HG03060 (cell line): ENCODE data around the gene ATG7.
A peak's percentile ranks its signal among the peaks of the same experiment; 100 is the strongest.

Experiments used
- ATAC-seq: cut with Tn5 transposase; IDR thresholded peaks from one replicate; pipeline ENCODE4 v1.9.1; 2021; ENCODE audit warnings: low read depth, moderate number of reproducible peaks; ENCODE audit not compliant: unreplicated experiment

Gene ATG7

GRCh38 chr3:11290743-11291680, 18.8 kb downstream of the ATG7 start:
- peak; percentile 31 for ATAC-seq

- ATAC-seq, result no peak
Measured at GRCh38 chr3:11291808-11292207, 19.6 kb downstream of the ATG7 start.

- no peak for ATAC-seq
Measured at GRCh38 chr3:11297126-11297525, 24.9 kb downstream of the ATG7 start.

- ATAC-seq, result peak; percentile 55
Measured at GRCh38 chr3:11300970-11301369, 28.8 kb downstream of the ATG7 start.

GRCh38 chr3:11302444-11302843, 30.2 kb downstream of the ATG7 start:
- no peak for ATAC-seq

- no peak for ATAC-seq
Measured at GRCh38 chr3:11304175-11304574, 32.0 kb downstream of the ATG7 start.

GRCh38 chr3:11305509-11305908, 33.3 kb downstream of the ATG7 start:
- ATAC-seq, result no peak

GRCh38 chr3:11306817-11307589, 34.8 kb downstream of the ATG7 start:
- no peak for ATAC-seq

- ATAC-seq, result no peak
Measured at GRCh38 chr3:11307830-11308432, 35.7 kb downstream of the ATG7 start.

- no peak for ATAC-seq
Measured at GRCh38 chr3:11310258-11310657, 38.1 kb downstream of the ATG7 start.

- no peak for ATAC-seq
Measured at GRCh38 chr3:11312166-11312565, 40.0 kb downstream of the ATG7 start.

GRCh38 chr3:11317300-11317699, 45.1 kb downstream of the ATG7 start:
- no peak for ATAC-seq

GRCh38 chr3:11322931-11323330, 50.7 kb downstream of the ATG7 start:
- no peak for ATAC-seq

- no peak for ATAC-seq
Measured at GRCh38 chr3:11323813-11324212, 51.6 kb downstream of the ATG7 start.

- ATAC-seq, result no peak
Measured at GRCh38 chr3:11327619-11328018, 55.4 kb downstream of the ATG7 start.

GRCh38 chr3:11328196-11328945, 56.2 kb downstream of the ATG7 start:
- ATAC-seq, result no peak

GRCh38 chr3:11329777-11330176, 57.6 kb downstream of the ATG7 start:
- no peak for ATAC-seq

GRCh38 chr3:11331101-11331500, 58.9 kb downstream of the ATG7 start:
- no peak for ATAC-seq

GRCh38 chr3:11335056-11335608, 62.9 kb downstream of the ATG7 start:
- ATAC-seq, result no peak

GRCh38 chr3:11339541-11339940, 67.3 kb downstream of the ATG7 start:
- no peak for ATAC-seq
